ENCODE results near the gene KAZN.

KAZN gene

GRCh38 chr1:14851760-14852159 is 253.3 kb downstream of the KAZN start:
- Histone ChIP-seq H3K36me3 (ENCODE audit: control insufficient read depth, insufficient read depth, low read length, severe bottlenecking) (no peaks in the 10 kb centered on the region), H3K9me3 (ENCODE audit: control insufficient read depth, low read length) (no peaks in the 10 kb centered on the region), H3K4me1 (ENCODE audit: control insufficient read depth, insufficient read depth, low read length) (peaks cover 28% of the 10 kb centered on the region), H3K9ac (ENCODE audit: low read length) (no peak overlapping the region), H3K27me3 (replicated peaks; ENCODE audit: control insufficient read depth, insufficient read depth, low read length) (no peaks in the 10 kb centered on the region), H3K4me3 (ENCODE audit: low read length) (no peak overlapping the region)
- DNase-seq (ENCODE audit: low read depth) = no peak

DNA sequence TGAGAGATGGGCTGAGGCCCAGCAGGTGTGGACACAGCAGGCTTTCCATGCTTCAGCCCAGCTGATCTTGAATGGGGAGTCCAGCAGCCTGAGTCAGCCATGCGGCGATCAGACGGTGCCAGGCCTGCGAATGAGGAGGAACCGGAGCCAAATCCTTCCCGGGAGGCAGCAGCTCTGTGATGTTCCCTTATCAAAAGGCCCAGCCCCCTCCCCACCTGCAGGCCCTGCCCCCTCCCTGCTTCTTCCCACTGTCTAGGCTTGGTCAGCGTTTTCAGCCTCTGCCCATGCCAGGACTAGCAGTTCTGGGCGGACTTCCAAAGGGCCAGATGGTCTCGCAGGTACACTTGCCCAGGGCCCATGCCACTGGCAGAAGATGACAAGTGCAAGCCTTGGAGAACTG is 253.8 kb downstream of the KAZN start:
- H3K36me3 ChIP-seq (ENCODE audit: control insufficient read depth, insufficient read depth, low read length, severe bottlenecking) = no peaks in the 10 kb centered on the region
- no peak overlapping the region for H3K9ac ChIP-seq (ENCODE audit: low read length)
- peaks cover 28% of the 10 kb centered on the region for H3K4me1 ChIP-seq (ENCODE audit: control insufficient read depth, insufficient read depth, low read length)
- H3K4me3 ChIP-seq (ENCODE audit: low read length) = no peak overlapping the region
- no peaks in the 10 kb centered on the region for H3K27me3 ChIP-seq (replicated peaks; ENCODE audit: control insufficient read depth, insufficient read depth, low read length)
- H3K9me3 ChIP-seq (ENCODE audit: control insufficient read depth, low read length) = no peaks in the 10 kb centered on the region
- DNase-seq (ENCODE audit: low read depth) = no peak

DNA sequence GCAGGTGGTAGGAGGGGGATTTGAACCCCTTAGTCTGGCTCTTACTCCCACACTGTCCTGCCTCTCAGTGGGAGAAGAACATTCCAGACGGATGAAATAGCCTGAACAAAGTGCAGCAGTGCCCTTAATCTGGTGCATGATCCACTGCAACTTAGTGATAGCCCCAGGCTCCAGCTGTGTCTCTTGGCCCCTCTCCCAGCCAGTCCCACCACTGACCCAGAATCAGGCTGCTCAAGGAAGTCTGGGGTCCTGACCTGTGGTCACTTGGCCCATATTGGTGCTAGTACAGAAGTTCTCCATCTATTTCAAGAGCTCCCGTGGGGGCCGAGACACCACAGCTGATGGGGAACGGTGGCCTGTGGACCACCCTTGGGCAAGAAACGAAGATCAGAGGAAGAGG is 255.0 kb downstream of the KAZN start:
- H3K27me3 ChIP-seq (replicated peaks; ENCODE audit: control insufficient read depth, insufficient read depth, low read length) = no peaks in the 10 kb centered on the region

DNA sequence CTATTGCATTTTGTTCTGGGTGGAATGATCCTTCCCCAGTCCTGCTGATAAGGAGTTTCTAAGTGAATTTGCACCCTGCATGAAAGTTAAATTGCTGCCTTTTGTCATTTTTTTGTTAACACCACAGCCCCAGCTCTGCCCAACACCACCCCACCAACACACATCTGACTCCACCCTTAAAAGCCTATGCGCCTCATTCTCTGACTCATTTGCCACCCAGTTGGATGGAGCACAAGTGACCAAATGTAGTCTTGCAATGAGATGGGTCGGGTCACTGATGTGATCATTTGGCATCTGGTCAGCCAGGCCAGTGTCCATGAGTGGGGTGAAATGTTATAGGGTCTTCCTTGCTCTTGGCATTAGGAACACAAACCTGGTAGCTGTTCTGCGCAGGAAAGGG is 256.8 kb downstream of the KAZN start:
- Histone ChIP-seq H3K4me1 (ENCODE audit: control insufficient read depth, insufficient read depth, low read length) (peaks cover 12% of the 10 kb centered on the region), H3K9ac (ENCODE audit: low read length) (no peak overlapping the region), H3K27me3 (replicated peaks; ENCODE audit: control insufficient read depth, insufficient read depth, low read length) (no peaks in the 10 kb centered on the region), H3K4me3 (ENCODE audit: low read length) (no peak overlapping the region), H3K36me3 (ENCODE audit: control insufficient read depth, insufficient read depth, low read length, severe bottlenecking) (no peaks in the 10 kb centered on the region), H3K9me3 (ENCODE audit: control insufficient read depth, low read length) (no peaks in the 10 kb centered on the region)
- no peak for DNase-seq (ENCODE audit: low read depth)

More for the DNA sequence above, 255.0 kb downstream of the KAZN start:
- no peaks in the 10 kb centered on the region for H3K9me3 ChIP-seq (ENCODE audit: control insufficient read depth, low read length)
- H3K4me3 ChIP-seq (ENCODE audit: low read length) = no peak overlapping the region
- no peak overlapping the region for H3K9ac ChIP-seq (ENCODE audit: low read length)
- H3K4me1 ChIP-seq (ENCODE audit: control insufficient read depth, insufficient read depth, low read length) = peaks cover 28% of the 10 kb centered on the region
- H3K36me3 ChIP-seq (ENCODE audit: control insufficient read depth, insufficient read depth, low read length, severe bottlenecking) = no peaks in the 10 kb centered on the region
- DNase-seq (ENCODE audit: low read depth) = no peak

GRCh38 chr1:14855801-14856200 is 257.3 kb downstream of the KAZN start:
- Histone ChIP-seq H3K27me3 (replicated peaks; ENCODE audit: control insufficient read depth, insufficient read depth, low read length) (no peaks in the 10 kb centered on the region), H3K36me3 (ENCODE audit: control insufficient read depth, insufficient read depth, low read length, severe bottlenecking) (no peaks in the 10 kb centered on the region), H3K9me3 (ENCODE audit: control insufficient read depth, low read length) (no peaks in the 10 kb centered on the region), H3K9ac (ENCODE audit: low read length) (no peak overlapping the region), H3K4me1 (ENCODE audit: control insufficient read depth, insufficient read depth, low read length) (peaks cover 10% of the 10 kb centered on the region), H3K4me3 (ENCODE audit: low read length) (no peak overlapping the region)
- DNase-seq (ENCODE audit: low read depth) = no peak

DNA sequence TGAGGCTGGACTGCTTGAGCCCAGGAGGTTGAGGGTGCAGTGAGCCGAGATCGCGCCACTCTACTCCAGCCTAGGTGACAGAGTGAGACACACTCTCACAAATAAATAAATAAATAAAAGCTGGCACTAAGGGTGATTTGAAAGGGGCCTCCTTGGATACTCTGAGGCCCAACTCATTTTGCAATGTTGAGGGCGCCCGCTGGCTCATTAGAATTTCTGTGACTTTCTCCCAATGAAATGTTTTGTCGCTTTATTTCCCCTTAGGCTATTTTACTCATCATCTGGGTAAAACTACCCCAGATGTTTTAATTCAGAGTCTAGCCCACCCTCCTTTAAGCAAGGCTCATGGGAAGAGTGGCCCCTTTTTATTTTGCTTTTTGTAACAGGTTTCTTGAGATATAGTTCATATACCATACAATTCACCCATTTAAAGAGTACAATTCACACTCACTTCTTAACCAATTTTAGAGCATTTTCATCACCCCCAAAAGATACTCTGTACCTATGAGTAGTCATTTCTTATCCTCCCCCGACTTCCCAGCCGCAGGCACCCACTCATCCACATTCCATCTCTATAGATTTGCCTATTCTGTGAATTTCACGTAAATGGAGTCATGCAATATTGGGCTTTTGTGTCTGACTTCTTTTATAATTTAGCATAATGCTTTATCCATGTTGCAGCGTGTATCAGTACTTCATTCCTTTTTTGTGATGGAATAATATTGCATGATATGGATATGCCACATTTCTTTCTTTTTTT is 259.1 kb downstream of the KAZN start:
- DNase-seq (ENCODE audit: low read depth) = no peak
- no peak overlapping the region for H3K9ac ChIP-seq (ENCODE audit: low read length)
- H3K4me3 ChIP-seq (ENCODE audit: low read length) = no peak overlapping the region
- H3K36me3 ChIP-seq (ENCODE audit: control insufficient read depth, insufficient read depth, low read length, severe bottlenecking) = no peaks in the 10 kb centered on the region
- no peaks in the 10 kb centered on the region for H3K27me3 ChIP-seq (replicated peaks; ENCODE audit: control insufficient read depth, insufficient read depth, low read length)
- no peaks in the 10 kb centered on the region for H3K9me3 ChIP-seq (ENCODE audit: control insufficient read depth, low read length)
- peaks cover 10% of the 10 kb centered on the region for H3K4me1 ChIP-seq (ENCODE audit: control insufficient read depth, insufficient read depth, low read length)

GRCh38 chr1:14862114-14862771 is 263.8 kb downstream of the KAZN start:
- Histone ChIP-seq H3K4me1 (ENCODE audit: control insufficient read depth, insufficient read depth, low read length) (no peaks in the 10 kb centered on the region), H3K36me3 (ENCODE audit: control insufficient read depth, insufficient read depth, low read length, severe bottlenecking) (no peaks in the 10 kb centered on the region), H3K9me3 (ENCODE audit: control insufficient read depth, low read length) (no peaks in the 10 kb centered on the region), H3K4me3 (ENCODE audit: low read length) (no peak overlapping the region), H3K27me3 (replicated peaks; ENCODE audit: control insufficient read depth, insufficient read depth, low read length) (no peaks in the 10 kb centered on the region), H3K9ac (ENCODE audit: low read length) (no peak overlapping the region)
- no peak for DNase-seq (ENCODE audit: low read depth)

DNA sequence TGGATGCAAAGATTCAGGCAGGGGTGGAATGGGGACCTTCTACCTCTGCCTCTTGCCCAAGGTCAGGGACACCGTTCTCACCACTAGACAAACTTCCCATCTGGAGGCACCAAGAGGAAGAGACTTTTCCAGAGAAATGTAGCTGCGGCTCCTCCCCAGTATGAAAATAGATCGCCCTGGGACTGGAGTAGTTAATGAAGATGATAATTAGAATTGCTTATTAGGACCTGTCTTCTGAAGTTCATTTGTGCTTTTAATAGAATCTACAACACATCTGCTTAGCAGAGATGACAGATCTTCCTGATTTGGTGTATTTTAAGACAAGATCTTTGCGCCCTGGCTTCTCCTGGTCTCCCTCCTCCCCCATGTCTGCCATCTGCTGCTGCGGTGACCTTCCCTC is 266.6 kb downstream of the KAZN start:
- Histone ChIP-seq H3K9ac (ENCODE audit: low read length) (no peak overlapping the region), H3K27me3 (replicated peaks; ENCODE audit: control insufficient read depth, insufficient read depth, low read length) (no peaks in the 10 kb centered on the region), H3K4me1 (ENCODE audit: control insufficient read depth, insufficient read depth, low read length) (no peaks in the 10 kb centered on the region), H3K36me3 (ENCODE audit: control insufficient read depth, insufficient read depth, low read length, severe bottlenecking) (no peaks in the 10 kb centered on the region), H3K4me3 (ENCODE audit: low read length) (no peak overlapping the region), H3K9me3 (ENCODE audit: control insufficient read depth, low read length) (no peaks in the 10 kb centered on the region)
- no peak for DNase-seq (ENCODE audit: low read depth)

DNA sequence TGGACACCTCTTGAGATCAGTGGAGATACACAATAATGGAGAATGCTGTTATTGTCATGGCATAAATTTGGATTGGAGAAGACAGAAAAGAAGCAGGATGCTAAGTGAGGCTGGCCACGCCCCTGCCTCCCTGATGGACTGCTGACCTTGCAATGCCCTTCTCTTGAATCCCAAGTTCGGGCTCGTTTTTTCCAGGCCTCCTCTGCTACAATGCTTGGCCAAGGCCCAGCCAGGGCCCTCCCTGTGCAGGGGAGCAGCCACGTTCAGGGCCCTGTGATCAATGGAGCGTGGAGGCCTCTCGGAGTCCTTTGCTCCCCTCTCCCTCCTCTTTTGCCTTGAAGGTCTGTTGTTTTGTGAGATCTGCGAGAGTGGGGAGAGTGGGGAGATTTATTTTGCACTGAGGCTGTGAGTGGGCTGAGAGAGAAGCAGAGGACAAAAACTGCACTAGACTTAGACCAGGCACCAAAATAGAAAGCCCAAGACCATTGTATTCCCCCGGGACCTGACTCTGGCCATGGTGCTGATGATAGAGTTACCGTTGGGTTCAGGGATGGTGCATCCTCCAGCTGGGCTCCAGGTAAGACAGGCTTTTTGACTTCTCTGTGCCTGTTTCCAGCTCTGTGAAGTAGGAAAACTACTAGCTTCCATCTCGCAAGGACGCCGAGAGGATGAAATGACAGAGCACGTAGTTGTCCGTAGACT is 268.6 kb downstream of the KAZN start:
- no peak overlapping the region for H3K9ac ChIP-seq (ENCODE audit: low read length)
- no peaks in the 10 kb centered on the region for H3K9me3 ChIP-seq (ENCODE audit: control insufficient read depth, low read length)
- H3K4me1 ChIP-seq (ENCODE audit: control insufficient read depth, insufficient read depth, low read length) = no peaks in the 10 kb centered on the region
- H3K36me3 ChIP-seq (ENCODE audit: control insufficient read depth, insufficient read depth, low read length, severe bottlenecking) = no peaks in the 10 kb centered on the region
- no peak overlapping the region for H3K4me3 ChIP-seq (ENCODE audit: low read length)
- no peak for DNase-seq (ENCODE audit: low read depth)
- no peaks in the 10 kb centered on the region for H3K27me3 ChIP-seq (replicated peaks; ENCODE audit: control insufficient read depth, insufficient read depth, low read length)

- no peaks in the 10 kb centered on the region for H3K4me1 ChIP-seq (ENCODE audit: control insufficient read depth, insufficient read depth, low read length)
- H3K27me3 ChIP-seq (replicated peaks; ENCODE audit: control insufficient read depth, insufficient read depth, low read length) = peaks cover 4% of the 10 kb centered on the region
- H3K9ac ChIP-seq (ENCODE audit: low read length) = no peak overlapping the region
- H3K4me3 ChIP-seq (ENCODE audit: low read length) = no peak overlapping the region
- no peaks in the 10 kb centered on the region for H3K9me3 ChIP-seq (ENCODE audit: control insufficient read depth, low read length)
- DNase-seq (ENCODE audit: low read depth) = peak; percentile 7
- H3K36me3 ChIP-seq (ENCODE audit: control insufficient read depth, insufficient read depth, low read length, severe bottlenecking) = no peaks in the 10 kb centered on the region
These were observed 270.7 kb downstream of the KAZN start for GRCh38 chr1:14869187-14869586.

DNA sequence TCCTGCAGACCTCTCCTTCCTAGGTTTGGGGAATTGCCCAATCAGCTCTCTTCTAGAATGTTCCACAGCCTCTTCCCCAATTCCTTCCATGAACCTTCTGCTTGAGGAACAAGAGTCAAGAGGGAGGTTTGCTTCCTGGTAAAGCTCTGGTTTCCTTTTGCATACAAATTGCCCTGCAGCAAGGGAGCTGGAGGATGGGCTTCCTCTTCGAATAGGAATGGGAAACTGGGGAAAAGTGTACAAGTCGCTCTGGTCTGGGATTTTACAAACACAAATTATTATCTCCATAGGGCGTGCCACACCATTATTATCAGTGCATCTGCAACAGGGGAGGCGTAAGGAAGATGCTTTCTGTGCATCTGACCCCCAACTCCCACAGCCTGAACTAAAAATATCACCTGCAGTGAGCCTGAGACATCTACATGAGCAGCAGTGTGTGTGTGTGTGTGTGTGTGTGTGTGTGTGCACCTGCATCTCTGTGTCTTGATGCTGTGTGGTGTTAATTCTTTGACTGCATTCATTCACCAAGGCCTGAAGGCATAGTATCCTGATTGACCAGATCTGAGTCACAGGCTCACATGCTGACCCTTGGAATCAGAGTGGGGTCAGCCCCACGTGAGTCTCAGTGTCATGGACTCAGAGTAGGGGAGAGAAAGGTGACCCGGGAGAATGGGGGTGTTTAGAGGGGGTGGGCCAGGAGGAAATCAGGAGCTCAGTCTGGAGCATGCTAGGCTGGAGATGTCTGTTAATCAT is 272.9 kb downstream of the KAZN start:
- no peaks in the 10 kb centered on the region for H3K9me3 ChIP-seq (ENCODE audit: control insufficient read depth, low read length)
- peaks cover 4% of the 10 kb centered on the region for H3K27me3 ChIP-seq (replicated peaks; ENCODE audit: control insufficient read depth, insufficient read depth, low read length)
- H3K4me1 ChIP-seq (ENCODE audit: control insufficient read depth, insufficient read depth, low read length) = no peaks in the 10 kb centered on the region
- no peaks in the 10 kb centered on the region for H3K36me3 ChIP-seq (ENCODE audit: control insufficient read depth, insufficient read depth, low read length, severe bottlenecking)
- DNase-seq (ENCODE audit: low read depth) = no peak
- no peak overlapping the region for H3K9ac ChIP-seq (ENCODE audit: low read length)
- no peak overlapping the region for H3K4me3 ChIP-seq (ENCODE audit: low read length)

Measured in adipocyte (in vitro differentiated cells).